ENCODE results near the gene PTPRE.

PTPRE gene

GRCh38 chr10:127964621-127965020 is 57.7 kb downstream of the PTPRE start:
- H3K79me2 ChIP-seq (ENCODE audit: insufficient read depth, low read length): no peaks in the 10 kb centered on the region
- TF ChIP-seq EZH2phosphoT487 (IDR thresholded peaks at IDR 0.05; ENCODE audit: borderline replicate concordance): no peak
- TF ChIP-seq, protein P1, sequence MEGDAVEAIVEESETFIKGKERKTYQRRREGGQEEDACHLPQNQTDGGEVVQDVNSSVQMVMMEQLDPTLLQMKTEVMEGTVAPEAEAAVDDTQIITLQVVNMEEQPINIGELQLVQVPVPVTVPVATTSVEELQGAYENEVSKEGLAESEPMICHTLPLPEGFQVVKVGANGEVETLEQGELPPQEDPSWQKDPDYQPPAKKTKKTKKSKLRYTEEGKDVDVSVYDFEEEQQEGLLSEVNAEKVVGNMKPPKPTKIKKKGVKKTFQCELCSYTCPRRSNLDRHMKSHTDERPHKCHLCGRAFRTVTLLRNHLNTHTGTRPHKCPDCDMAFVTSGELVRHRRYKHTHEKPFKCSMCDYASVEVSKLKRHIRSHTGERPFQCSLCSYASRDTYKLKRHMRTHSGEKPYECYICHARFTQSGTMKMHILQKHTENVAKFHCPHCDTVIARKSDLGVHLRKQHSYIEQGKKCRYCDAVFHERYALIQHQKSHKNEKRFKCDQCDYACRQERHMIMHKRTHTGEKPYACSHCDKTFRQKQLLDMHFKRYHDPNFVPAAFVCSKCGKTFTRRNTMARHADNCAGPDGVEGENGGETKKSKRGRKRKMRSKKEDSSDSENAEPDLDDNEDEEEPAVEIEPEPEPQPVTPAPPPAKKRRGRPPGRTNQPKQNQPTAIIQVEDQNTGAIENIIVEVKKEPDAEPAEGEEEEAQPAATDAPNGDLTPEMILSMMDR (conservative IDR thresholded peaks at IDR 0.05; ENCODE audit: low read length): no peak
- H3F3A ChIP-seq (ENCODE audit: low read depth): no peaks in the 10 kb centered on the region
- H3K4me2 ChIP-seq (ENCODE audit: low read depth, low read length, poor library complexity, severe bottlenecking): no peak overlapping the region
- H3K9ac ChIP-seq (ENCODE audit: low read depth, low read length, poor library complexity, severe bottlenecking): no peak overlapping the region
- H3K36me3 ChIP-seq (ENCODE audit: insufficient read depth, low read length): no peaks in the 10 kb centered on the region
- no peaks in the 10 kb centered on the region for H3K4me1 ChIP-seq (ENCODE audit: insufficient read depth, low read length, poor library complexity, severe bottlenecking)
- no peaks in the 10 kb centered on the region for H3K9me3 ChIP-seq (ENCODE audit: insufficient read depth, low read depth, low read length)
- H4K20me1 ChIP-seq (ENCODE audit: insufficient read depth, low read length, poor library complexity, severe bottlenecking): no peaks in the 10 kb centered on the region
- H3K27me3 ChIP-seq (ENCODE audit: insufficient read depth, low read length, poor library complexity, severe bottlenecking): no peaks in the 10 kb centered on the region
- H3K9me2 ChIP-seq (replicated peaks; ENCODE audit: low read depth, low read length): no peaks in the 10 kb centered on the region
- no peak overlapping the region for H2AFZ ChIP-seq (ENCODE audit: low read length)
- H3K4me3 ChIP-seq (ENCODE audit: low read length, poor library complexity, severe bottlenecking): no peak overlapping the region

- no peak overlapping the region for H2AFZ ChIP-seq (ENCODE audit: low read length)
- no peaks in the 10 kb centered on the region for H3F3A ChIP-seq (ENCODE audit: low read depth)
- no peaks in the 10 kb centered on the region for H3K36me3 ChIP-seq (ENCODE audit: insufficient read depth, low read length)
- TF ChIP-seq, protein P1 (conservative IDR thresholded peaks at IDR 0.05; ENCODE audit: low read length): no peak
- TF ChIP-seq EZH2phosphoT487 (IDR thresholded peaks at IDR 0.05; ENCODE audit: borderline replicate concordance): no peak
- H3K9me3 ChIP-seq (ENCODE audit: insufficient read depth, low read depth, low read length): no peaks in the 10 kb centered on the region
- no peak overlapping the region for H3K9ac ChIP-seq (ENCODE audit: low read depth, low read length, poor library complexity, severe bottlenecking)
- H4K20me1 ChIP-seq (ENCODE audit: insufficient read depth, low read length, poor library complexity, severe bottlenecking): no peaks in the 10 kb centered on the region
- H3K79me2 ChIP-seq (ENCODE audit: insufficient read depth, low read length): no peaks in the 10 kb centered on the region
- no peak overlapping the region for H3K4me2 ChIP-seq (ENCODE audit: low read depth, low read length, poor library complexity, severe bottlenecking)
- H3K9me2 ChIP-seq (replicated peaks; ENCODE audit: low read depth, low read length): no peaks in the 10 kb centered on the region
- no peaks in the 10 kb centered on the region for H3K4me1 ChIP-seq (ENCODE audit: insufficient read depth, low read length, poor library complexity, severe bottlenecking)
- no peaks in the 10 kb centered on the region for H3K27me3 ChIP-seq (ENCODE audit: insufficient read depth, low read length, poor library complexity, severe bottlenecking)
- no peak overlapping the region for H3K4me3 ChIP-seq (ENCODE audit: low read length, poor library complexity, severe bottlenecking)
Measured at GRCh38 chr10:127966875-127967274, 60.0 kb downstream of the PTPRE start.

- Histone ChIP-seq H2AFZ (ENCODE audit: low read length) (no peak overlapping the region), H3K4me1 (ENCODE audit: insufficient read depth, low read length, poor library complexity, severe bottlenecking) (no peaks in the 10 kb centered on the region), H3K9ac (ENCODE audit: low read depth, low read length, poor library complexity, severe bottlenecking) (no peak overlapping the region), H3K36me3 (ENCODE audit: insufficient read depth, low read length) (no peaks in the 10 kb centered on the region), H4K20me1 (ENCODE audit: insufficient read depth, low read length, poor library complexity, severe bottlenecking) (no peaks in the 10 kb centered on the region), H3K9me2 (replicated peaks; ENCODE audit: low read depth, low read length) (no peaks in the 10 kb centered on the region), H3K27me3 (ENCODE audit: insufficient read depth, low read length, poor library complexity, severe bottlenecking) (no peaks in the 10 kb centered on the region), H3K4me3 (ENCODE audit: low read length, poor library complexity, severe bottlenecking) (no peak overlapping the region), H3F3A (ENCODE audit: low read depth) (no peaks in the 10 kb centered on the region), H3K79me2 (ENCODE audit: insufficient read depth, low read length) (no peaks in the 10 kb centered on the region), H3K4me2 (ENCODE audit: low read depth, low read length, poor library complexity, severe bottlenecking) (no peak overlapping the region), H3K9me3 (ENCODE audit: insufficient read depth, low read depth, low read length) (no peaks in the 10 kb centered on the region)
- TF ChIP-seq, protein P1 (conservative IDR thresholded peaks at IDR 0.05; ENCODE audit: low read length): no peak
- TF ChIP-seq EZH2phosphoT487 (IDR thresholded peaks at IDR 0.05; ENCODE audit: borderline replicate concordance): no peak
Measured at GRCh38 chr10:127968027-127968441, 61.1 kb downstream of the PTPRE start.

All from Loucy (cell line).